SK-N-SH (cell line): Measurements from ENCODE around the gene NDUFC2.
"Not testable (repeated sequence)": the region's sequence is repeated elsewhere in the genome, so short reads cannot be mapped to it uniquely, and the experiment has no call there.

Source experiments
- CTCF ChIP-seq: fragments of 200-600 bp; sonication (generic); IDR thresholded peaks from 2 replicates; pipeline ENCODE4 v1.6.1; 2017; ENCODE audit warnings: antibody characterized with exemption, mild to moderate bottlenecking, moderate library complexity
- FOXM1 ChIP-seq: IDR thresholded peaks from 2 replicates; pipeline ENCODE4 v1.4.0; 2012; ENCODE audit warnings: low read depth, mild to moderate bottlenecking
- GATA2 ChIP-seq: sonication (generic); formaldehyde crosslinking; IDR thresholded peaks from 2 replicates; pipeline ENCODE4 v1.5.0; 2020; ENCODE audit warnings: mild to moderate bottlenecking, missing genetic modification reagents
- POLR2AphosphoS5 ChIP-seq: IDR thresholded peaks from 2 replicates; pipeline ENCODE4 v1.6.1; 2012; ENCODE audit warnings: low read depth, low read length

GRCh38 chr11:78059749-78060328 lies 19.8 kb downstream of the NDUFC2 start:
- not testable (repeated sequence) for TF ChIP-seq FOXM1, CTCF, POLR2AphosphoS5, GATA2
